Raji (cell line): ENCODE measurements around the gene FICD.
A peak's percentile ranks its signal among the peaks of the same experiment; 100 is the strongest.

Experiments used
- POLR2A ChIP-seq: IDR thresholded peaks from 2 replicates; pipeline ENCODE4 v1.6.1; 2011; ENCODE audit warnings: low read depth, low read length, control low read depth; ENCODE audit not compliant: insufficient read depth

The FICD gene

DNA sequence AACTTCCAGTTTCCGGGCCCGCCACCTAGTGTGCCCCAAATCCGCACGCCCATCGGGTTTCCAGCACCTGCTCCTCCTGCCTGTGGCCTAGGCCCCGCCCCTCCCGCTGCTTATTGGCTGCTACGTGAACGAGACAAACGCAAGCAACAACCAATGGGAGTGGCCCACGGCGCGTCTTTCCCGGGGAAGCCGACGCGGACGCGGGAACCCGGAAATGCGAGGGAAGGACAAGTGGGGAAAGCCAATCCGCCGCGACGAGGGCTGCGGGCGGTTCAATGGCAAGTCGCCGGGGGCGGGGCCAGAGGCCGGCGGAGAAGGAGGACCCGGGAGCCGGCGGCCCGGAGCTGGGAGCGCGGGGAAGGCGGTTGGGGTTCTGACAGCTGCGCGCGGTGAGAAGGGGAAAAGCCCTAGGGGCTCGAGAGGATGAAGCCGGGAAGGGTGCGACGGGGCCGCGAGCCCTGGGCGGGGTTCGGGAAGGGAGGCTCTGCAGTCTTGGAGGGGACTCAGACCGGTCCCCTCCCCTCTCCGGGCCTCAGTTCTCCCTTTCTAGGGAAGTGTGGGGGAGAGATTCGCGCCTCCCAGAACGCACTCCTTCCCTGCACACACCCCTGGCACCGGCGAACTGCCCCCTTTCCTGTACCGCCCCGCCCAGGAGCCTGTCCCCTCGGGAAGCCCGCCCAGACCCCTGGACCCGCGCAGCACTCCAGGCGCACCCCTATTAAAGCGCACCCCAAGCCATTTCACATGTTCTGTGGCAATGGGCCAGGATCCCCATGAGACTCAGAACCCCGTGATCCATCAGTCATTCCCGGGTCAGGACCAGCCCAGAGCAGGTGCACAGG, at the start of gene FICD:
Gene FICD (plus strand): TSS at position 305 of the 842 bp plus-strand sequence. CDS start 1,696 bp downstream, outside the sequence.
- TF ChIP-seq POLR2A, result peak; percentile 75

GRCh38 chr12:108465417-108465816, 49.7 kb upstream of the FICD start:
- TF ChIP-seq POLR2A, result no peak

DNA sequence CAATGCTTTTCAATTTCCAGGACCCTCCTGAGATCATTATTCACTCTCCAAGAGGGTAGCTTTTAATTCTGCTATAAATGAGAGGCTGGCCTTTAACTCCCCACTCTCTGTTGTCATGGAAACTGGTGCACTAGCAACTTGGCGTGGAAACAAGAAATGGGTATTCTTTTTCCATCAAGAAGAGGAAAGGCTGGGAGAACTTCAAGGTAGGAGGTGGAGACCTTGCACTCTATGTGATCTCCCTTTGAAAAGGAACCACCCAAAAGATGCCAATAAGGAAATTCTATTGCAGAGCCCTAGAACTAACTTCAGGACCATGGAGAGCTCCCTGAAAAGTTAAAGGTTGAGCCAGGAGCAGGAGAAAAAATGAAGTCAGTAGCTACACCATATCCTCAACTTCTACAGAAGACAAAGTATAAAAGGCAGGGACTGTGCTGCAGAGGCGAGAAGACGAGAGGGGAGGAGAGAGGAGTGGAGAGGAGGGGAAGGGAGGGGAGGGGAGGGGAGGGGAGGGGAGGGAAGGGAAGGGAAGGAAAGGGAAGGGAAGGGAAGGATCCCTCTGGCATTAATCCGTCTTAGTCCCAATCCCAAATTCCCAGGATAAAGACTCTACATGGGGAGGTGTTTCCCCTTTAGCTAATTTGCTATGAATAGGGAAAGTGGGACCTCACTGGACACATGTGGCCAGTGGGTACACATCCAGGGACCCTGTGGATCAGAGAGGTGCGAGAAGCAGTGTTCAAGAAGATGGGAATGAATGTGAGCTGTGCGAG, 46.7 kb upstream of the FICD start:
- TF ChIP-seq POLR2A, result no peak

- no peak for TF ChIP-seq POLR2A
These were observed 41.5 kb upstream of the FICD start for GRCh38 chr12:108473400-108474055.

DNA sequence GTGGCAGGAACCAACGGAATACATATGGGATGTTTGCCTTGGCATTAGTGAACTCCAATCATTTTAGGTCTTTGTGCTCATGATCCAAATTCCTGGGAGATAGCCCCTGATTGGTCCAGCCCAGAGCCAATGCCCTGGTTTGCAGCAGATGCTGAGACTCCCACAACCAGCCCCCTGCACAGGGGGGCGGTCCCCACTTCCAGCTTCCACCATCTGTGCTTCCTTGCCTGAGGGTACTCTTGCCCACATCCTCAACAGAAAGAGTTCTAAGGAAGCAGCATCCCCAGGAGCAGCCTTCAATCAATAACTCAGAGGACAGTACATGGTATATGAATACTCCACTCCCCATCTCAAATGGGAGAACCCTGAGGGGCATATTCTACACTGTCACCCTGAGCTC, 39.7 kb upstream of the FICD start:
- no peak for TF ChIP-seq POLR2A

- no peak for TF ChIP-seq POLR2A
These were observed 37.8 kb upstream of the FICD start for GRCh38 chr12:108477055-108477880.

DNA sequence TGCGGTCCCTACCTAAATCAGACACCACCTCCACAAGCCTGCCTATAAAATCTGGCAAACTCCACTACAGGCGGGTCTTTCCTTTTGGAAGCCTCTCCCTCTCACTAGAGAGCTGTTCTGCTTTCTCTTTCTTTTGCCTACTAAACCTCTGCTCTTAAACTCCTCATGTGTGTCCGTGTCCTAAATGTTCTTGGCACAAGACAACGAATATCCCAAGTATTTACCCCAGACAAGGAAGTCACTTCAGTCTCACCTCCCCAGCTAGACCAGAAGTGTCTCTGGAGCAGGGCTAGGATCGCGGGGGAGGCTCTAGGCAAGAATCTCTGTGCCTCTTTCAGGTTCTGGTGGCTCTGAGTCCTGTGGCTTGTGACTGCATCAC, 37.2 kb upstream of the FICD start:
- no peak for TF ChIP-seq POLR2A

GRCh38 chr12:108478611-108479206, 36.4 kb upstream of the FICD start:
- no peak for TF ChIP-seq POLR2A

- TF ChIP-seq POLR2A, result no peak
These were observed 35.6 kb upstream of the FICD start for GRCh38 chr12:108479364-108480070.

DNA sequence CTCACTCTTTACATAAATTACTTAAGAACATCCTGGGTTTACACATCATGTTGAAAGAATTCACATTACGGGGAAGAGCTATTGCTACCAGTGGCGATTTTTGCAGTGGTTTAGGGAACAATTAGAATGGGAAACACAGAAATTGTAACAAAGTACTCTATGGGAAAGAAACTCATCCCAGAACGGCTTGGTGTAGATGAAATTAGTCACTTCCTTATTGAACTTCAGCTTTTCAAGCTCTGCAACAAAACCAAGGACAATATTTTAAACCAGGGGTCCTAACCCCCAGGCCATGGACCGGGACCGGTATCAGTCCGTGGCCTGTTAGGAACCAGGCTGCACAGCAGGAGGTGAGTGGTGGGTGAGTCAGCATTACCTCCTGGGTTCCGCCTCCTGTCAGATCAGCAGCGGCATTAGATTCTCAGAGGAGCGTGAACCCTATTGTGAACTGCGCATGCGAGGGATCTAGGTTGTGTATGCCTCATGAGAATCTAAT, 32.3 kb upstream of the FICD start:
- no peak for TF ChIP-seq POLR2A

DNA sequence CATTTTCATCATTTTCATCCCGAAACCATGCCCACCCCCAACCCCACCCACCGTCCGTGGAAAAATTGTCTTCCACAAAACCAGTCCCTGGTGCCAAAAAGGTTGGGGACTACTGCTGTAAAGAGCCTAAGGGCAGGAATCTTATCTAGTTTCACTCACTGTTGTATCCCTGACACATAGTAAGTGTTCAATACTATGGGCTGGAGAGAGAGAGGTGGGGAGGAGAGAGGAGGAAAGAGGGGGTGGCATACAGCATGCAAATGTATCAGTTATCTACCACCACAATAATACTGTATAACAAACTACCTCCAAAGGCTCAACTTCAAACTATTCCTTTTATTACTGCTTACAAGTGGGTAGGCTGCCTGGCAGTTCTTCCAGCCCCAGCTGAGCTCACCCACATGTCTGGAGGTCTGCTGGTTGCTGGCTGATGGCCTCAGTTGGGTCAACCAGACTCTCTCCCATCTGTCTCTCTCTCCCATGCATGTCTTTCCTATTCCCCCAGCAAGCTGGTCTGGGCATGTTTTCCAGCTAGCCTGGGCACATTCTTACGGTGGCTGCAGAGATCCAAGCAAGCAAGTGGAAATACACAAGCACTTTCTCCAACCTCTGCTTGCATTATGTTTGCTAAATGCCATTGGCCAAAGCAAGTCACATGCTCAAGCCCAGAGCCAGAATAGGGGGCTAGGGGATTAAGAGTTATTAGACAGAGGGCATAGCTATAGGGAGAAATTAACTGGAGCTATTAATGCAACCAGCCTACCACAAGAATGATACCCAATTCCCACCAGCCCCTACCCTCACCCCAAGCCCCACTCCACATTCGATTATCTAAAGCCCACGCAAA, 31.6 kb upstream of the FICD start:
- TF ChIP-seq POLR2A, result no peak

DNA sequence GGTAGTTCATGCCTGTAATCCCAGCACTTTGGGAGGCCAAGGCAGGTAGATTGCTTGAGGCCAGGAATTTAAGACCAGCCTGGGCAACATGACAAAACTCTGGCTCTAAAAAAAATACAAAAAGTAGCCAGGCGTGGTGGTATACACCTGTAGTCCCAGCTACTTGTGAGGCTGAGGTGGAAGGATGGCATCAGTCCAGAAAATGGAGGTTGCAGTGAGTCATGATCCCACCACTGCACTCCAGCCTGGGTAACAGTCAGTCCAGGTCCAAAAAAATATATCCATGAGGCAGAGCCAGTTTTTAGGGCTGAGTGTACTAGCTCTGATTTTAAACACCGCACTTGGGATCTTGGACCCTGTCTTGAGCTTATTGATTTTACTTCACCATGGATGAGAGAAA, 30.6 kb upstream of the FICD start:
- TF ChIP-seq POLR2A, result no peak

GRCh38 chr12:108484845-108485244, 30.2 kb upstream of the FICD start:
- TF ChIP-seq POLR2A, result no peak
